ENCODE results near the gene PROK1. TPM values are rescaled to one million over a fixed set of nuclear protein-coding genes. Genes with fewer than 3 reads are reported as not detected.

Gene PROK1
- total and polyA plus RNA-seq, 8 donors, result 0.12 to 0.53 TPM; not detected in 6

DNA sequence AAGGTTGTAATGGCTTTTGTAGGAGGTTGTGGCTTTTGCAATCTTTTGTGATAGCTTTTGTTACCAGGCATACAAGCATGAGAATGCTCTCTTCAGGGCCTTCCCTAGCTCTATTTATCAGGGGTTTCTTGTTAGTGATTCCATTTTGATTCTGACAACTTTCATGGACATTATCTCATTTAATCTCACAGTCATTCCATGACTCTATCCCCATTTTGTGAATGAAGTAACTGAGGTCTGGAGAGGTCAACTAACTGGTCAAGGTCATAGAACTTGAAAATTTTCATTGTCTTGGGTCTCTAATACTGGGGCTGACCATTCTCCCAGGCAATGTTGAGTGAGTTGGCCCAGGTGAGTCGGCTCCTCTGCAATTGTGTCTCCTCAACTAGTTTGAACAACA lies 32.2 kb upstream of the PROK1 start:
- Histone ChIP-seq H3K36me3 (no peaks in the 10 kb centered on the region), H3K27me3 (no peaks in the 10 kb centered on the region), H3K4me3 (no peak overlapping the region), H3K9me3 (no peaks in the 10 kb centered on the region), H3K4me1 (no peaks in the 10 kb centered on the region), H3K27ac (no peak overlapping the region)
- FAIRE-seq, result no peak
- TF ChIP-seq, protein P1, sequence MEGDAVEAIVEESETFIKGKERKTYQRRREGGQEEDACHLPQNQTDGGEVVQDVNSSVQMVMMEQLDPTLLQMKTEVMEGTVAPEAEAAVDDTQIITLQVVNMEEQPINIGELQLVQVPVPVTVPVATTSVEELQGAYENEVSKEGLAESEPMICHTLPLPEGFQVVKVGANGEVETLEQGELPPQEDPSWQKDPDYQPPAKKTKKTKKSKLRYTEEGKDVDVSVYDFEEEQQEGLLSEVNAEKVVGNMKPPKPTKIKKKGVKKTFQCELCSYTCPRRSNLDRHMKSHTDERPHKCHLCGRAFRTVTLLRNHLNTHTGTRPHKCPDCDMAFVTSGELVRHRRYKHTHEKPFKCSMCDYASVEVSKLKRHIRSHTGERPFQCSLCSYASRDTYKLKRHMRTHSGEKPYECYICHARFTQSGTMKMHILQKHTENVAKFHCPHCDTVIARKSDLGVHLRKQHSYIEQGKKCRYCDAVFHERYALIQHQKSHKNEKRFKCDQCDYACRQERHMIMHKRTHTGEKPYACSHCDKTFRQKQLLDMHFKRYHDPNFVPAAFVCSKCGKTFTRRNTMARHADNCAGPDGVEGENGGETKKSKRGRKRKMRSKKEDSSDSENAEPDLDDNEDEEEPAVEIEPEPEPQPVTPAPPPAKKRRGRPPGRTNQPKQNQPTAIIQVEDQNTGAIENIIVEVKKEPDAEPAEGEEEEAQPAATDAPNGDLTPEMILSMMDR (IDR thresholded peaks at IDR 0.05), result no peak
- 81 to 86% methylated on average over 1 of the region's 1 CpG for WGBS, 2 donors
- ATAC-seq, result no peak
- no peak for DNase-seq
- intact Hi-C loops (cut with DNase I), result no loop called here

DNA sequence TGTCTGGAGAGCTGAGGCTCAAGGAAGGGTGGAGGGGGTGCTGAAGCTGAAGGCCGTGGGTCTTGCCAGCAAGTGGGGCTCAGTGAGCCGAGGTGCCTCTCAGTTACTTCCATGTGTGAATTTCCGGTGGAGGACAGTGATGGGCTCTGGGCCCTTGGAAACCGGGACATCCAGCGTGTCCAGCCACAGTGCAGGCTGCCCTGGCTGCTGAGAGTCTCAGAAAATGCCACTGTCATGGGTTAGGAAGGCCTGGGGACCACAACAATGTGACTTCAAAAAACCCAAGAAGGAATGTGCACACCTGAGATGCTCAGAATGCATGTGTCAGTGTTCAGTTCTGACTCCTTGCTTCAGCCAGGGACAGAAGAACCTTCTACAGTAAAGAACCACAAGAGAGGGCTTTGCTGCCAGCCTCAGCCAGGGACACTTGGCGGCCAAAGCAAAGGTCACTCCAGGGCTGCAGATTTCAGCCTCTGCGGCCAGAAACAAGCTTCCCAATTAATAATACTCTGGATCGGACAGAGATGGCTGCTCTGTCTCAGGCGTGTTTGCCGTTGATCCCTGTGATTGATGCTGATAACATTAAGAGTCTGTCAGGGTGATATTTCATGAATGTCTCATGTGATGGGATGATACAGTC lies 30.8 kb upstream of the PROK1 start:
- Histone ChIP-seq H3K36me3 (no peaks in the 10 kb centered on the region), H3K4me1 (no peaks in the 10 kb centered on the region), H3K4me3 (no peak overlapping the region), H3K27ac (no peak overlapping the region), H3K9me3 (no peaks in the 10 kb centered on the region), H3K27me3 (no peaks in the 10 kb centered on the region)
- DNase-seq, result no peak
- 72 to 77% methylated on average over 10 of the region's 10 CpGs for WGBS, 2 donors
- no peak for FAIRE-seq
- ATAC-seq, result no peak
- TF ChIP-seq, protein P1 (IDR thresholded peaks at IDR 0.05), result no peak
- intact Hi-C loops (cut with DNase I), result no loop called here

DNA sequence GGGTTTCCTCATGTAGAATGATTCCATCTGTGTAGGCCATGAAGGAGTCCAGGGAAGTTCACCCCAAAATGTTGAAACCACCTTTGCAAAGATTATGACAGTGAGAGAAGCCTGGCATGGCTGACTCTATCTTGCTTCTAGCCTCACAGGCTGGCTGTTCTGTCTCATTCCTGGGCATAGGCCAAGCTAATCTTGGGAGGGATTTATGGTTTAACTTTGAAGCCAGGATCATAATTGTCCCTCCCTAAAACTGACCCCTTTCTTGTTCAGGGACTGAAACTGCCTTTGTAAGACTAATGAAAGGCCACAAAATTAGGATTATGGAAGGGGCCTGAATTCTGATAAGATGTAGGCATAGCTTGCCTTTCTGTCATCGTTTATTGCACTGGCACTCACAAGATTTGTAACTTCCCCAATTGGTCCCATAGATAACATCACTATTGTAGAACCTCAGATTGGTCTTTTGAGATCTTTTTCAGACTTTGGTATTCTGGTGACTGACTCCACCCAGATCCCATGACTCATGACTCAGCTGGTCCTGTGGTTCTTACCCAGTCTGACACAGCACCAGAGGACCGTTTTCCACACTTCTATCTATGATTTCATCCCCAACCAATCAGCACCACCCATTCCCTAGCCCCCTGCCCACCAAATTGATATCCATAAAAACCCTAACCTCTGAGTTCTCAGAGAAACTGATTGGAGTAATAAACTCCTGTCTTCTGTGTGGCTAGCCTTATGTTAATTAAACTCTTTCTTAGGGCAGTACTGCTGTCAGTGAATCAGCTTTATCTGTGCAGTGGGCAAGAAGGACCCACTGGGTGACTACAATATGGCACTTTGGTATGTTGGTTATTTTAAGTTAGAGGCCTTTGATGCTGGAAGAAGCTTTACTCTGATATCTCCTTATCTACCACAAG lies 29.8 kb upstream of the PROK1 start:
- H3K36me3 ChIP-seq, result no peaks in the 10 kb centered on the region
- no peaks in the 10 kb centered on the region for H3K4me1 ChIP-seq
- ATAC-seq (peak in 1 of 4 donors; percentile 41), DNase-seq (no peak), FAIRE-seq (no peak)
- intact Hi-C loops (cut with DNase I), result no loop called here
- 51 to 57% methylated on average over 2 of the region's 2 CpGs for WGBS, 2 donors
- no peak overlapping the region for H3K4me3 ChIP-seq
- H3K27ac ChIP-seq, result no peak overlapping the region
- TF ChIP-seq, protein P1 (IDR thresholded peaks at IDR 0.05), result no peak
- no peaks in the 10 kb centered on the region for H3K27me3 ChIP-seq
- no peaks in the 10 kb centered on the region for H3K9me3 ChIP-seq

DNA sequence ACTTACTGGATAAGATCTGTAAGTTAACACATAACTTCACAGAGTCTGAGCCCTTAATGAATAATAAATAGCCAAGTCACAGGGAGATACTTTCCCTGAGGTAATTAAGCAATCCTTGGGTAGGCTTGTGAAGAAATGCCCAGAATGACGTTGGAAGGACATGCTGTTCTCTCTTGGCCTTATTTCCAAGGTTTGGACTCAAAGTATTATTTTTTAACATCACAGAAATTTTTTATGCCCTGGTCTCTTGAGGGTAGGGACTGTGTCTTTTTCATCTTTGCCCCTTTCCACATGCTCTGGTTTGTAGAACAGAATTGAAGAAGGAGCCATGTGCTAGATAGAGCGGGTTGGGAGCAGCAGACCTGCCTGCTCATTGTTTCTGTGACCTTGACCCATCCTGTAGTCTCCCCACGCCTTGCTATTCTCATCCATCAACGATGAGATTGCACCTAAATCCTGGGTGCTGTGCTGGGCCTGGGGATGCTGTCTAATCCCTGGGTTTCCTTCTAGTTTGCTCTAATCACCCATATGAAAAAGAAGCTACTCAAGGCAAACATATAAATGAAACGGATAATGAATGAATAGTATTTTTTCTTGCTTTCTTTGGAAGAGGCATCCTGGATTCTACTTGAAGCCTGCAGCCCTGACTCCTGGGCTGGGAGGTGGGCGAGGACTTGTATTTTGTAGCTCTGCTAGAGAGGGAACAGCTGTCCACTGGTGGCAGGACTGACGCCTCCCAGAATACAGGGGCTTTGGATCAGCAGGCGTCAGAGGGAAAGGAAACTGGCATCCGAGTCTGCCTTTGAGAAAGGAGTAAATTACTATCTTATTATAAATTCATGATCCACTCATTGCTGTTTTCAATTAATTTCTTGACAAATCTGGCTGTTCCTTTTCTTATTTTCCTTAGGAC lies 26.0 kb upstream of the PROK1 start:
- WGBS, 2 donors, result 57 to 59% methylated on average over 9 of the region's 9 CpGs
- DNase-seq, result no peak

More for the DNA sequence above, 26.0 kb upstream of the PROK1 start:
- Histone ChIP-seq H3K9me3 (no peaks in the 10 kb centered on the region), H3K27ac (no peak overlapping the region), H3K4me3 (no peak overlapping the region), H3K27me3 (no peaks in the 10 kb centered on the region), H3K36me3 (no peaks in the 10 kb centered on the region), H3K4me1 (no peaks in the 10 kb centered on the region)
- intact Hi-C loops (cut with DNase I), result no loop called here
- TF ChIP-seq, protein P1 (IDR thresholded peaks at IDR 0.05), result no peak
- ATAC-seq (no peak), FAIRE-seq (no peak)

Measured in pancreas (tissue), 10 donors.